Fibroblast of the aortic adventitia (primary cell): ENCODE data around the gene SYCN. TPM values are rescaled to one million over a fixed set of nuclear protein-coding genes. Genes with fewer than 3 reads are reported as not detected.

ENCODE experiments used
- DNase-seq: peaks from one replicate; pipeline ENCODE4 v3.0.0-alpha.2; 2010; ENCODE audit warnings: low read depth
- H3K4me3 ChIP-seq: 2 replicates; pipeline ENCODE4 v1.5.1; 2011; ENCODE audit warnings: low read depth, mild to moderate bottlenecking, control low read depth, low read length, moderate library complexity
- CTCF ChIP-seq: IDR thresholded peaks from 2 replicates; pipeline ENCODE4 v1.5.1; 2011; ENCODE audit warnings: mild to moderate bottlenecking, low read length, control low read depth, inconsistent platforms; ENCODE audit not compliant: insufficient read depth
- total RNA-seq: library from RNA; depleted of rRNA; stranded (reverse); fragments of >200 nt; gene quantifications from 2 replicates; pipeline ENCODE4 v1.2.3, GENCODE V29; 2012; ENCODE audit warnings: low replicate concordance

Gene SYCN
- total RNA-seq, 1 donor = not detected

- TF ChIP-seq CTCF = no peak
- no peak overlapping the region for H3K4me3 ChIP-seq
- no peak for DNase-seq
These were observed 11.2 kb downstream of the SYCN start for GRCh38 chr19:39192846-39193245.

- H3K4me3 ChIP-seq = no peak overlapping the region
- TF ChIP-seq CTCF = no peak
- DNase-seq = no peak
These were observed 13.3 kb downstream of the SYCN start for GRCh38 chr19:39190768-39191167.

- DNase-seq = no peak
- H3K4me3 ChIP-seq = no peak overlapping the region
- no peak for TF ChIP-seq CTCF
These were observed 15.1 kb downstream of the SYCN start for GRCh38 chr19:39188960-39189359.

- TF ChIP-seq CTCF = no peak
- no peak for DNase-seq
- H3K4me3 ChIP-seq = no peak overlapping the region
These were observed 16.5 kb downstream of the SYCN start for GRCh38 chr19:39187552-39187943.

GRCh38 chr19:39186391-39186790, 17.7 kb downstream of the SYCN start:
- DNase-seq = no peak
- TF ChIP-seq CTCF = no peak
- H3K4me3 ChIP-seq = no peak overlapping the region

GRCh38 chr19:39183104-39183503, 21.0 kb downstream of the SYCN start:
- H3K4me3 ChIP-seq = no peak overlapping the region
- no peak for TF ChIP-seq CTCF
- no peak for DNase-seq

- peak; percentile 48 for DNase-seq
- TF ChIP-seq CTCF = no peak
- no peak overlapping the region for H3K4me3 ChIP-seq
These were observed 21.9 kb downstream of the SYCN start for GRCh38 chr19:39182174-39182505.
